PC-3 (cell line): ENCODE results near the gene PLAGL1.

ENCODE experiments used
- CTCF ChIP-seq: fragments of 300-600 bp; sonication (generic); conservative IDR thresholded peaks from 2 replicates; pipeline ENCODE4 v1.5.1; 2017; ENCODE audit warnings: antibody characterized with exemption, low read depth, mild to moderate bottlenecking, low read length
- EZH2 ChIP-seq: fragments of 300-600 bp; sonication (generic); IDR thresholded peaks from one replicate; pipeline ENCODE4 v1.6.1; 2017; ENCODE audit warnings: antibody characterized with exemption, mild to moderate bottlenecking, low read length; ENCODE audit not compliant: unreplicated experiment
- EZH2phosphoT487 ChIP-seq: fragments of 300-600 bp; sonication (generic); IDR thresholded peaks from 2 replicates; pipeline ENCODE4 v1.6.1; 2018; ENCODE audit warnings: mild to moderate bottlenecking, antibody characterized with exemption, low read length, borderline replicate concordance

- TF ChIP-seq EZH2phosphoT487 (no peak), CTCF (no peak), EZH2 (no peak)
Observed at GRCh38 chr6:144019929-144020328, 11.9 kb upstream of the PLAGL1 start.
